WTC11 (cell line): Measurements from ENCODE around the gene AMY2B. TPM values are rescaled to one million over a fixed set of nuclear protein-coding genes. Genes with fewer than 3 reads are reported as not detected.

Source experiments
- ATAC-seq: fragments of 200-7000 bp; cut with Tn5 transposase; 2 replicates; pipeline ENCODE4 v1.10.0; 2021; ENCODE audit warnings: mild to moderate bottlenecking, moderate library complexity
- CTCF ChIA-PET: fragments of 300-600 bp; sonication (Branson Sonifier 250); formaldehyde crosslinking; loops from one replicate; lab custom pipeline; 2021; ENCODE audit warnings: antibody characterized with exemption; lab: Charles Lee
- POLR2A ChIA-PET: fragments of 350-600 bp; sonication (Branson Sonifier 250); formaldehyde crosslinking; loops from one replicate; lab custom pipeline; 2021; ENCODE audit warnings: antibody characterized with exemption; lab: Charles Lee
- DNase-seq: peaks from one replicate; pipeline ENCODE4 v3.0.0; 2021; ENCODE audit warnings: low spot score
- H3K27ac Mint-ChIP-seq: 2 replicates; pipeline ENCODE4 v1.8.0; 2021; ENCODE audit warnings: mixed read lengths
- H3K27me3 Mint-ChIP-seq: 2 replicates; pipeline ENCODE4 v1.8.0; 2021; ENCODE audit warnings: low read depth, mild to moderate bottlenecking, moderate library complexity, mixed read lengths
- H3K36me3 Mint-ChIP-seq: 2 replicates; pipeline ENCODE4 v1.8.0; 2021; ENCODE audit warnings: mixed read lengths
- H3K4me1 Mint-ChIP-seq: 2 replicates; pipeline ENCODE4 v1.8.0; 2022; ENCODE audit warnings: mixed read lengths
- H3K4me3 Mint-ChIP-seq: 2 replicates; pipeline ENCODE4 v1.8.0; 2021; ENCODE audit warnings: mild to moderate bottlenecking, moderate library complexity, mixed read lengths
- H3K9me3 Mint-ChIP-seq: 2 replicates; pipeline ENCODE4 v1.8.0; 2021; ENCODE audit warnings: mixed read lengths
- E2F5 ChIP-seq: sonication (generic); formaldehyde crosslinking; IDR thresholded peaks from 2 replicates; pipeline ENCODE4 v1.8.1; 2022; ENCODE audit warnings: mild to moderate bottlenecking, moderate library complexity, missing genetic modification reagents
- EMX1 ChIP-seq: fragments of 250-450 bp; sonication (Bioruptor Pico); IDR thresholded peaks from 2 replicates; pipeline ENCODE4 v1.8.0; 2021; ENCODE audit warnings: mild to moderate bottlenecking
- ETV6 ChIP-seq: sonication (generic); formaldehyde crosslinking; IDR thresholded peaks from 2 replicates; pipeline ENCODE4 v1.8.1; 2022; ENCODE audit warnings: mild to moderate bottlenecking, missing genetic modification reagents
- FOXJ3 ChIP-seq: sonication (generic); formaldehyde crosslinking; IDR thresholded peaks from 2 replicates; pipeline ENCODE4 v1.9.0; 2021; ENCODE audit warnings: missing genetic modification reagents, mild to moderate bottlenecking, borderline replicate concordance
- FOXK1 ChIP-seq: sonication (generic); formaldehyde crosslinking; IDR thresholded peaks from 2 replicates; pipeline ENCODE4 v1.8.0; 2022; ENCODE audit warnings: mild to moderate bottlenecking, moderate library complexity, missing genetic modification reagents
- JAZF1 ChIP-seq: fragments of 250-450 bp; sonication (Bioruptor Pico); IDR thresholded peaks from 2 replicates; pipeline ENCODE4 v1.9.0; 2021; ENCODE audit warnings: moderate library complexity, mild to moderate bottlenecking, inconsistent platforms
- KAT7 ChIP-seq: sonication (generic); formaldehyde crosslinking; IDR thresholded peaks from 2 replicates; pipeline ENCODE4 v1.8.1; 2023; ENCODE audit warnings: missing genetic modification reagents, mild to moderate bottlenecking, borderline replicate concordance
- MAX ChIP-seq: sonication (generic); formaldehyde crosslinking; IDR thresholded peaks from 2 replicates; pipeline ENCODE4 v1.8.0; 2022; ENCODE audit warnings: mild to moderate bottlenecking, missing genetic modification reagents
- NFYB ChIP-seq: sonication (generic); formaldehyde crosslinking; conservative IDR thresholded peaks from 2 replicates; pipeline ENCODE4 v1.8.0; 2022; ENCODE audit warnings: low read depth, missing genetic modification reagents
- NR1H2 ChIP-seq: sonication (generic); formaldehyde crosslinking; IDR thresholded peaks from 2 replicates; pipeline ENCODE4 v1.9.0; 2021; ENCODE audit warnings: mild to moderate bottlenecking, moderate library complexity, missing genetic modification reagents
- OVOL2 ChIP-seq: fragments of 250-450 bp; sonication (Bioruptor Pico); IDR thresholded peaks from 2 replicates; pipeline ENCODE4 v1.9.0; 2021; ENCODE audit warnings: mild to moderate bottlenecking, borderline replicate concordance
- RELA ChIP-seq: sonication (generic); formaldehyde crosslinking; IDR thresholded peaks from 2 replicates; pipeline ENCODE4 v1.8.1; 2022; ENCODE audit warnings: missing genetic modification reagents, mild to moderate bottlenecking, borderline replicate concordance
- SMAD3 ChIP-seq: sonication (generic); formaldehyde crosslinking; IDR thresholded peaks from 2 replicates; pipeline ENCODE4 v1.8.0; 2022; ENCODE audit warnings: missing genetic modification reagents, mild to moderate bottlenecking, borderline replicate concordance
- SMAD4 ChIP-seq: sonication (generic); formaldehyde crosslinking; IDR thresholded peaks from 2 replicates; pipeline ENCODE4 v1.8.0; 2022; ENCODE audit warnings: mild to moderate bottlenecking, missing genetic modification reagents
- TEAD1 ChIP-seq: sonication (generic); formaldehyde crosslinking; IDR thresholded peaks from 2 replicates; pipeline ENCODE4 v1.8.0; 2022; ENCODE audit warnings: mild to moderate bottlenecking, missing genetic modification reagents
- TEAD4 ChIP-seq: sonication (generic); formaldehyde crosslinking; IDR thresholded peaks from 2 replicates; pipeline ENCODE4 v1.8.0; 2022; ENCODE audit warnings: mild to moderate bottlenecking, missing genetic modification reagents
- ZBTB43 ChIP-seq: sonication (generic); formaldehyde crosslinking; IDR thresholded peaks from 2 replicates; pipeline ENCODE4 v1.8.1; 2023; ENCODE audit warnings: mild to moderate bottlenecking, missing genetic modification reagents
- ZNF219 ChIP-seq: sonication (generic); formaldehyde crosslinking; IDR thresholded peaks from 2 replicates; pipeline ENCODE4 v1.8.0; 2023; ENCODE audit warnings: missing genetic modification reagents, mild to moderate bottlenecking, borderline replicate concordance
- ZNF416 ChIP-seq: fragments of 250-450 bp; sonication (Bioruptor Pico); IDR thresholded peaks from 2 replicates; pipeline ENCODE4 v1.9.0; 2021; ENCODE audit warnings: mild to moderate bottlenecking, inconsistent platforms
- total RNA-seq: library from RNA; stranded (reverse); gene quantifications from 3 replicates; pipeline ENCODE4 v1.2.3, GENCODE V29; 2021
- TF ChIP-seq, protein P1 (sequence below): fragments of 250-450 bp; sonication (Bioruptor Pico); IDR thresholded peaks from 2 replicates; pipeline ENCODE4 v1.9.0; 2021; ENCODE audit warnings: mild to moderate bottlenecking, borderline replicate concordance
- TF ChIP-seq, protein P2 (sequence below): sonication (generic); formaldehyde crosslinking; IDR thresholded peaks from 2 replicates; pipeline ENCODE4 v1.8.1; 2022; ENCODE audit warnings: missing genetic modification reagents, borderline replicate concordance
- TF ChIP-seq, protein P3 (sequence below): sonication (generic); formaldehyde crosslinking; IDR thresholded peaks from 2 replicates; pipeline ENCODE4 v1.8.0; 2022; ENCODE audit warnings: mild to moderate bottlenecking, missing genetic modification reagents
- TF ChIP-seq, protein P4 (sequence below): sonication (generic); formaldehyde crosslinking; IDR thresholded peaks from 2 replicates; pipeline ENCODE4 v1.8.0; 2022; ENCODE audit warnings: mild to moderate bottlenecking, missing genetic modification reagents

Gene AMY2B
- total RNA-seq, 1 experiment from 2014 or later, result 2.7 TPM

DNA sequence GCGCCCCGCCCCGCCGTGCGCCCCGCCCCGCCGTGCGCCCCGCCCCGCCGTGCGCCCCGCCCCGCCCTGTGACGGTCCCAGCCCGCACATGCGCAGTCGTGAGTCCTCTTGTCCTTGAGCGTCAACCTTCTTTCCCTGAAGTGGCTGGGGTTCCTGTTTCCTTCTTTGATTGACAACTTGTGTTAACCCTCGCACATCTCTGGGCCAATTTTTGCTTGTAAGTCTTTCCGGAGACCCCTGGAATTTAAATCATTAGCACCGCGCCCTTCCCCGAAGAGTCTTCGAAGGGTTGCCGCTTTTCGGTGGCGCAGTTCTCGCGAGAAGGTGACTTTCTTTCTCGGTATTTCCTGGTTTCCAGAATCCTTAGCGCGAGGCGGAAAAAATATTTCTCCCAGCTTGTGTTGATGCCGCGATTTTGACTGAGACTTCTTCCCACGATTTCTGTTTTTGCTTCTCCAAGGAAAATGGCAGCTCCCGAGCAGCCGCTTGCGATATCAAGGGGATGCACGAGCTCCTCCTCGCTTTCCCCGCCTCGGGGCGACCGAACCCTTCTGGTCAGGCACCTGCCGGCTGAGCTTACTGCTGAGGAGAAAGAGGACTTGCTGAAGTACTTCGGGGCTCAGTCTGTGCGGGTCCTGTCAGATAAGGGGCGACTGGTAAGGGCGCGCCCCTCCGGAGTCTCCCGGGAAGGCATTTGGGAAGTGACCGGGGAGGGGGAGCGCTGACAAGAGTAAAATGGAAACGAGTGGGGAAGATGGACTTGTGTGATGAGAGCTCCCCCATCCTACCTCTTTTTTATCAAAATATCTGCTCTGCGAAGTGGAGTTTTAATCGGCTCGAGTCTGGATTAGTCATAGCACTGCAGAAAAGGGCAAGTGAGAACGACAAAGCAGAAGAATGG is 45.5 kb upstream of the AMY2B start, which contains the start of gene RNPC3:
Gene RNPC3, plus strand, starts transcription at position 93 of the 901 bp plus-strand sequence. Its CDS starts 372 bp downstream, at position 465.
- H3K4me3 Mint-ChIP-seq, result peak within 1 kb of the TSS; percentile 100

More for the DNA sequence above, 45.5 kb upstream of the AMY2B start, which contains the start of gene RNPC3:
- peak; percentile 80 for ATAC-seq
- Mint-ChIP-seq H3K27ac (peak within 1 kb of the TSS; percentile 100), H3K27me3 (peaks cover 4% of the 10 kb centered on the region; the same call in 1 of the 2 replicates), H3K4me1 (peaks cover 17% of the 10 kb centered on the region), H3K9me3 (peaks cover 9% of the 10 kb centered on the region), H3K36me3 (peaks cover 13% of the 10 kb centered on the region)
- no peak for TF ChIP-seq SMAD3 (CRISPR knock-in tag)
- TF ChIP-seq ZBTB43 (CRISPR knock-in tag), result no peak
- TF ChIP-seq ZNF219, result no peak
- TF ChIP-seq RELA, result no peak
- TF ChIP-seq TEAD4 (CRISPR knock-in tag), result no peak
- TF ChIP-seq NFYB, result no peak
- TF ChIP-seq, protein P1, sequence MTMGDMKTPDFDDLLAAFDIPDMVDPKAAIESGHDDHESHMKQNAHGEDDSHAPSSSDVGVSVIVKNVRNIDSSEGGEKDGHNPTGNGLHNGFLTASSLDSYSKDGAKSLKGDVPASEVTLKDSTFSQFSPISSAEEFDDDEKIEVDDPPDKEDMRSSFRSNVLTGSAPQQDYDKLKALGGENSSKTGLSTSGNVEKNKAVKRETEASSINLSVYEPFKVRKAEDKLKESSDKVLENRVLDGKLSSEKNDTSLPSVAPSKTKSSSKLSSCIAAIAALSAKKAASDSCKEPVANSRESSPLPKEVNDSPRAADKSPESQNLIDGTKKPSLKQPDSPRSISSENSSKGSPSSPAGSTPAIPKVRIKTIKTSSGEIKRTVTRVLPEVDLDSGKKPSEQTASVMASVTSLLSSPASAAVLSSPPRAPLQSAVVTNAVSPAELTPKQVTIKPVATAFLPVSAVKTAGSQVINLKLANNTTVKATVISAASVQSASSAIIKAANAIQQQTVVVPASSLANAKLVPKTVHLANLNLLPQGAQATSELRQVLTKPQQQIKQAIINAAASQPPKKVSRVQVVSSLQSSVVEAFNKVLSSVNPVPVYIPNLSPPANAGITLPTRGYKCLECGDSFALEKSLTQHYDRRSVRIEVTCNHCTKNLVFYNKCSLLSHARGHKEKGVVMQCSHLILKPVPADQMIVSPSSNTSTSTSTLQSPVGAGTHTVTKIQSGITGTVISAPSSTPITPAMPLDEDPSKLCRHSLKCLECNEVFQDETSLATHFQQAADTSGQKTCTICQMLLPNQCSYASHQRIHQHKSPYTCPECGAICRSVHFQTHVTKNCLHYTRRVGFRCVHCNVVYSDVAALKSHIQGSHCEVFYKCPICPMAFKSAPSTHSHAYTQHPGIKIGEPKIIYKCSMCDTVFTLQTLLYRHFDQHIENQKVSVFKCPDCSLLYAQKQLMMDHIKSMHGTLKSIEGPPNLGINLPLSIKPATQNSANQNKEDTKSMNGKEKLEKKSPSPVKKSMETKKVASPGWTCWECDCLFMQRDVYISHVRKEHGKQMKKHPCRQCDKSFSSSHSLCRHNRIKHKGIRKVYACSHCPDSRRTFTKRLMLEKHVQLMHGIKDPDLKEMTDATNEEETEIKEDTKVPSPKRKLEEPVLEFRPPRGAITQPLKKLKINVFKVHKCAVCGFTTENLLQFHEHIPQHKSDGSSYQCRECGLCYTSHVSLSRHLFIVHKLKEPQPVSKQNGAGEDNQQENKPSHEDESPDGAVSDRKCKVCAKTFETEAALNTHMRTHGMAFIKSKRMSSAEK, result no peak
- peak; percentile 2; the same call in 1 of the 2 replicates for TF ChIP-seq FOXK1
- TF ChIP-seq MAX (CRISPR knock-in tag), result no peak
- TF ChIP-seq E2F5 (CRISPR knock-in tag), result 0 out of 2 replicates have a peak, but pooled peaks have one; percentile 30
- TF ChIP-seq NR1H2, result no peak
- 0 out of 2 replicates have a peak, but pooled peaks have one; percentile 18 for TF ChIP-seq TEAD1 (CRISPR knock-in tag)
- no peak for TF ChIP-seq SMAD4 (CRISPR knock-in tag)
- TF ChIP-seq, protein P2, sequence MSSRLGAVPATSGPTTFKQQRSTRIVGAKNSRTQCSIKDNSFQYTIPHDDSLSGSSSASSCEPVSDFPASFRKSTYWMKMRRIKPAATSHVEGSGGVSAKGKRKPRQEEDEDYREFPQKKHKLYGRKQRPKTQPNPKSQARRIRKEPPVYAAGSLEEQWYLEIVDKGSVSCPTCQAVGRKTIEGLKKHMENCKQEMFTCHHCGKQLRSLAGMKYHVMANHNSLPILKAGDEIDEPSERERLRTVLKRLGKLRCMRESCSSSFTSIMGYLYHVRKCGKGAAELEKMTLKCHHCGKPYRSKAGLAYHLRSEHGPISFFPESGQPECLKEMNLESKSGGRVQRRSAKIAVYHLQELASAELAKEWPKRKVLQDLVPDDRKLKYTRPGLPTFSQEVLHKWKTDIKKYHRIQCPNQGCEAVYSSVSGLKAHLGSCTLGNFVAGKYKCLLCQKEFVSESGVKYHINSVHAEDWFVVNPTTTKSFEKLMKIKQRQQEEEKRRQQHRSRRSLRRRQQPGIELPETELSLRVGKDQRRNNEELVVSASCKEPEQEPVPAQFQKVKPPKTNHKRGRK (CRISPR knock-in tag), result no peak
- TF ChIP-seq ETV6 (CRISPR knock-in tag), result 0 out of 2 replicates have a peak, but pooled peaks have one; percentile 54
- no peak for TF ChIP-seq EMX1 (CRISPR knock-in tag)
- no peak for TF ChIP-seq OVOL2 (CRISPR knock-in tag)
- no peak for TF ChIP-seq JAZF1 (CRISPR knock-in tag)
- 0 out of 2 replicates have a peak, but pooled peaks have one; percentile 41 for TF ChIP-seq KAT7
- TF ChIP-seq ZNF416 (CRISPR knock-in tag), result no peak
- TF ChIP-seq, protein P3, sequence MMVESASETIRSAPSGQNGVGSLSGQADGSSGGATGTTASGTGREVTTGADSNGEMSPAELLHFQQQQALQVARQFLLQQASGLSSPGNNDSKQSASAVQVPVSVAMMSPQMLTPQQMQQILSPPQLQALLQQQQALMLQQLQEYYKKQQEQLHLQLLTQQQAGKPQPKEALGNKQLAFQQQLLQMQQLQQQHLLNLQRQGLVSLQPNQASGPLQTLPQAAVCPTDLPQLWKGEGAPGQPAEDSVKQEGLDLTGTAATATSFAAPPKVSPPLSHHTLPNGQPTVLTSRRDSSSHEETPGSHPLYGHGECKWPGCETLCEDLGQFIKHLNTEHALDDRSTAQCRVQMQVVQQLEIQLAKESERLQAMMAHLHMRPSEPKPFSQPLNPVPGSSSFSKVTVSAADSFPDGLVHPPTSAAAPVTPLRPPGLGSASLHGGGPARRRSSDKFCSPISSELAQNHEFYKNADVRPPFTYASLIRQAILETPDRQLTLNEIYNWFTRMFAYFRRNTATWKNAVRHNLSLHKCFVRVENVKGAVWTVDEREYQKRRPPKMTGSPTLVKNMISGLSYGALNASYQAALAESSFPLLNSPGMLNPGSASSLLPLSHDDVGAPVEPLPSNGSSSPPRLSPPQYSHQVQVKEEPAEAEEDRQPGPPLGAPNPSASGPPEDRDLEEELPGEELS, result 0 out of 2 replicates have a peak, but pooled peaks have one; percentile 24
- TF ChIP-seq, protein P4, sequence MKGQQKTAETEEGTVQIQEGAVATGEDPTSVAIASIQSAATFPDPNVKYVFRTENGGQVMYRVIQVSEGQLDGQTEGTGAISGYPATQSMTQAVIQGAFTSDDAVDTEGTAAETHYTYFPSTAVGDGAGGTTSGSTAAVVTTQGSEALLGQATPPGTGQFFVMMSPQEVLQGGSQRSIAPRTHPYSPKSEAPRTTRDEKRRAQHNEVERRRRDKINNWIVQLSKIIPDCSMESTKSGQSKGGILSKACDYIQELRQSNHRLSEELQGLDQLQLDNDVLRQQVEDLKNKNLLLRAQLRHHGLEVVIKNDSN, result peak; percentile 22; the same call in 1 of the 2 replicates
- TF ChIP-seq FOXJ3 (CRISPR knock-in tag), result no peak
- POLR2A ChIA-PET, result interaction anchor here (0.6 kb wide), 1 partner anchor 196 kb away, joined by 3 read pairs; no protein-coding TSS in a partner anchor
- peak; percentile 71 for DNase-seq
- CTCF ChIA-PET, result interaction anchor here (1.4 to 1.9 kb wide), 2 partner anchors 11 to 64 kb away, joined by 3 to 6 read pairs; no protein-coding TSS in a partner anchor
